ENCODE measurements around the gene PRR12.

Gene PRR12

GRCh38 chr19:49593233-49594113, 2.5 kb downstream of the PRR12 start:
- peaks cover under 1% of the 10 kb centered on the region; the same call in 1 of the 2 replicates for H3K27me3 ChIP-seq (ENCODE audit: control insufficient read depth, low read length)
- no peaks in the 10 kb centered on the region; the same call in 1 of the 2 replicates for H4K20me1 ChIP-seq (ENCODE audit: control insufficient read depth, insufficient read depth, low read depth, low read length)
- H3K9me2 ChIP-seq (replicated peaks; ENCODE audit: control insufficient read depth, low read length), result no peaks in the 10 kb centered on the region
- peaks cover 55% of the 10 kb centered on the region for H3K36me3 ChIP-seq (ENCODE audit: control insufficient read depth, low read length)
- peaks cover 24% of the 10 kb centered on the region for H3F3A ChIP-seq (ENCODE audit: control insufficient read depth, insufficient read depth)
- TF ChIP-seq CTCF (IDR thresholded peaks at IDR 0.05; ENCODE audit: low read depth, low read length, poor library complexity, severe bottlenecking), result no peak
- no peak for TF ChIP-seq EZH2phosphoT487 (IDR thresholded peaks at IDR 0.05; ENCODE audit: borderline replicate concordance, low read length)
- H3K4me2 ChIP-seq (ENCODE audit: low read length), result peak overlapping the region; percentile 85
- H3K9me3 ChIP-seq (ENCODE audit: control insufficient read depth, insufficient read depth, low read length), result no peaks in the 10 kb centered on the region
- H3K79me2 ChIP-seq (ENCODE audit: control insufficient read depth, low read length), result peaks cover 65% of the 10 kb centered on the region
- peak overlapping the region; percentile 91 for H3K4me3 ChIP-seq (ENCODE audit: low read length)
- peaks cover 22% of the 10 kb centered on the region for H3K4me1 ChIP-seq (ENCODE audit: control insufficient read depth, low read length)
- H3K27ac ChIP-seq (ENCODE audit: low read depth, low read length), result peak overlapping the region; percentile 100

- Histone ChIP-seq H3K36me3 (ENCODE audit: control insufficient read depth, low read length) (peaks cover 64% of the 10 kb centered on the region), H3K9me3 (ENCODE audit: control insufficient read depth, insufficient read depth, low read length) (no peaks in the 10 kb centered on the region), H4K20me1 (ENCODE audit: control insufficient read depth, insufficient read depth, low read depth, low read length) (no peaks in the 10 kb centered on the region; the same call in 1 of the 2 replicates), H3K27me3 (ENCODE audit: control insufficient read depth, low read length) (no peaks in the 10 kb centered on the region), H3K4me1 (ENCODE audit: control insufficient read depth, low read length) (peaks cover 21% of the 10 kb centered on the region), H3K4me2 (ENCODE audit: low read length) (peak overlapping the region; percentile 85), H3K9me2 (replicated peaks; ENCODE audit: control insufficient read depth, low read length) (no peaks in the 10 kb centered on the region), H3K79me2 (ENCODE audit: control insufficient read depth, low read length) (peaks cover 73% of the 10 kb centered on the region), H3F3A (ENCODE audit: control insufficient read depth, insufficient read depth) (peaks cover 23% of the 10 kb centered on the region), H3K27ac (ENCODE audit: low read depth, low read length) (no peak overlapping the region), H3K4me3 (ENCODE audit: low read length) (peak overlapping the region; percentile 91; the same call in 1 of the 2 replicates)
- TF ChIP-seq CTCF (IDR thresholded peaks at IDR 0.05; ENCODE audit: low read depth, low read length, poor library complexity, severe bottlenecking), result no peak
- no peak for TF ChIP-seq EZH2phosphoT487 (IDR thresholded peaks at IDR 0.05; ENCODE audit: borderline replicate concordance, low read length)
Observed at GRCh38 chr19:49594157-49594992, 3.4 kb downstream of the PRR12 start.

GRCh38 chr19:49594993-49595818, 4.2 kb downstream of the PRR12 start:
- H3K9me3 ChIP-seq (ENCODE audit: control insufficient read depth, insufficient read depth, low read length), result no peaks in the 10 kb centered on the region
- H3K27ac ChIP-seq (ENCODE audit: low read depth, low read length), result no peak overlapping the region
- peaks cover 20% of the 10 kb centered on the region for H3F3A ChIP-seq (ENCODE audit: control insufficient read depth, insufficient read depth)
- H3K27me3 ChIP-seq (ENCODE audit: control insufficient read depth, low read length), result no peaks in the 10 kb centered on the region
- no peaks in the 10 kb centered on the region; the same call in 1 of the 2 replicates for H4K20me1 ChIP-seq (ENCODE audit: control insufficient read depth, insufficient read depth, low read depth, low read length)
- peaks cover 76% of the 10 kb centered on the region for H3K79me2 ChIP-seq (ENCODE audit: control insufficient read depth, low read length)
- H3K4me1 ChIP-seq (ENCODE audit: control insufficient read depth, low read length), result peaks cover 17% of the 10 kb centered on the region
- H3K36me3 ChIP-seq (ENCODE audit: control insufficient read depth, low read length), result peaks cover 72% of the 10 kb centered on the region
- TF ChIP-seq EZH2phosphoT487 (IDR thresholded peaks at IDR 0.05; ENCODE audit: borderline replicate concordance, low read length) (no peak), CTCF (IDR thresholded peaks at IDR 0.05; ENCODE audit: low read depth, low read length, poor library complexity, severe bottlenecking) (no peak)
- H3K9me2 ChIP-seq (replicated peaks; ENCODE audit: control insufficient read depth, low read length), result no peaks in the 10 kb centered on the region
- H3K4me2 ChIP-seq (ENCODE audit: low read length), result no peak overlapping the region
- no peak overlapping the region for H3K4me3 ChIP-seq (ENCODE audit: low read length)
